ENCODE results near the gene XCL2.
"Not testable (repeated sequence)": the region's sequence is repeated elsewhere in the genome, so short reads cannot be mapped to it uniquely, and the experiment has no call there.

The XCL2 gene, protein sequence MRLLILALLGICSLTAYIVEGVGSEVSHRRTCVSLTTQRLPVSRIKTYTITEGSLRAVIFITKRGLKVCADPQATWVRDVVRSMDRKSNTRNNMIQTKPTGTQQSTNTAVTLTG

DNA sequence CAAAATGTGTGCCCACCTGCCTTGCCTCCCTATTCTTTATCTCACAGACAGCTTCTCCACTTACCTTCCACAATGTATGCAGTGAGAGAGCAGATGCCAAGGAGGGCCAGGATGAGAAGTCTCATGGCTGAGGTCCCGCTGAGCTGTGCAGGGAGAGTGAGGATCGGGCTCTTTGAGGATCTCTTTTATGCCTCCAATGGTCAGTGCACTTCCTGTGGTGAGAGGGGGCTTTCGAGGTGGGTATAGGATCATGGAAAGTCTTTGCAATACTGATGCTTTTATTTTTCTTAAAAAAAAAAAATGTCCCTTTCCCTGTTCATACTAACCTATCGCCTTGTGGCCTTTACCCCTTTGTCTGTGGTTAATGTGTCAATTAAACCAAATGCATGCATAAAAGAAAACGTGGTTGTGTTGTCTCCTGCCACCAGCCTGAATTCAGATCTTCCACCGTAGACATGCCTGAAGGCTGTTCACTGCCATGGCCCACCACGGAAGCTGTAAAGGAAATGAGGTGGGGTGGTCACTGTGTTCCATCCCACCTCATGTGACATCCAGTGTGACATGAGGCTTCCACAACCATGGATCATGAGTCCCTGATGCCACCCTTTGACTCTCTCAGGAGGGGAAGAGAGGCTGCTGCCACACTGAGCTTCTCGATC, at the start of gene XCL2:
Gene XCL2 (minus strand): TSS at position 158 of the 659 bp plus-strand sequence. CDS start 33 bp downstream, at position 125.
- DNase-seq, result not testable (repeated sequence)

GRCh38 chr1:168591641-168592250, 47.9 kb upstream of the XCL2 start:
- no peak for DNase-seq

- no peak for DNase-seq
These were observed 47.3 kb upstream of the XCL2 start for GRCh38 chr1:168591066-168591465.

DNA sequence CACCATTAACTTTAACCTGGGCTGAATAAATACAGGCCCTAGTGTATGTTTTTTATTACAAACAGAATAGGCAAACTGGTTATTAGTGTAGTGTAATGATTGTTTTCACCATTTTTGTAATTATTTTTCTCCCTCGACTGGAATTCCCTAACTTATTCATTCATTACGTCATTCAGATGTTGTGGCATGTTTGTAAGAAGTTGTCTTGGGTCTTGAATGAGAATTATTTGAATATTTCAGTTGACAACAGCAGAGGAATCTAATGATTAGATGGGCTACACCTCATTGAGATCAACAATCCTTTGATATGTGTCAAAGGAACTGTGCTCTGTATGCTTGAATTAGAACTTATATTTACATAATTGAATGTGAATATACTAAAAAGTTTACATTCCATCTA, 45.4 kb upstream of the XCL2 start:
- no peak for DNase-seq

DNA sequence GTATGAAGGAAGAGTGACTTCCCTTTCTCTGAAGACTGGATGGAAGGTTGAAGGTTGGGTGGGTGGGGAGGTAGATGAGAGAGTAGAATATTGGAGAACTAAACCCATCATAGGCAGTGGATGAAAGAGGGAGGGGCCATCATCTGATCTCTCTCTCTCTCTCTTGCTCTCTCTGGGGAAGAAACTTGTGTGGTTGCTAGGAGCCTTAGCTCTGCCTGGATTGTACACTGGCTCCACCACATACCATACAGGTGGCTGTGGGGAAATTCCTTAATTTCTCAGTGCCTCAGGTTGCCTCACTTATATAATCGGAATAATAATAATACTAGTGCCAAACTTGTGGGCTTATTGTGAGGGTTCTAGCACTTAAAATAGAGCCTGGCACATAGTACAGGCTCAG, 42.1 kb upstream of the XCL2 start:
- no peak for DNase-seq

DNA sequence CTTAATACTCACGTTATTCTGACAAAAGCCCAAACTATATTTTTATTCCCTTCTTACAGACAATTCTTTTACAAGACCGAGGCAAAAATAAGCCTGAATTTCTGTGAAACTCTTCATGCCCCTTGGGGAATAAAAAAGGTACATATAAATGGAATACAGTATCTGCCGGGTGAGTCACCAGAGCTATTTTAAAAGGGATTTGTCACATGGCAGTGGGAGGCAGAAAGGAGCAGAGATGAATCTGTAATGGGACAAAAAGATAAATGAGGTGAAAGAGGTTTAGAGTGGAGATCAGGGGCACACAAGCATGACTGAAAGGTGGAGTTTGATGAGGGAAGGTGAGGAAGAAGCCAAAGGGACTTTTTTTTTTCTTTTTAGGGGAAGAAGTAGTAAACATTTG, 41.4 kb upstream of the XCL2 start:
- DNase-seq, result no peak

DNA sequence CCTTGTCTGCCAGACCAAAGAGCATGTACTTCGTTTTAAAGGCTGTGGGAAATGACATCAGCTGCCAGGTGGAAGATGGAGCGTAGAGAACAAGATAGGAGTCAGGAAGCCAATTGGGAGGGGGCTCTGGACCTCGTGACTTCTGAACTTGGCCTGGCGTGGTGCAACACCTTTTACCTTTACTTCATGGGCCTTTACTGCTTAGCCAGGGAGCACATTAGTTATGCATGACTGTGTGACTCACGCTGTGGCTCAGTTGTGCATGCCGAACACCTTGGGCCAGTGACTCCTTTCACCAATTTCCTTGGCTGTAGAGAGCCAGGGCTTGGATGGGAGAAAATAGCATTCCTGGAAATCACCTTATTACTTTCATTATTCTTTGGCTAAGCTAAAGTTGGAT, 39.8 kb upstream of the XCL2 start:
- DNase-seq, result no peak

DNA sequence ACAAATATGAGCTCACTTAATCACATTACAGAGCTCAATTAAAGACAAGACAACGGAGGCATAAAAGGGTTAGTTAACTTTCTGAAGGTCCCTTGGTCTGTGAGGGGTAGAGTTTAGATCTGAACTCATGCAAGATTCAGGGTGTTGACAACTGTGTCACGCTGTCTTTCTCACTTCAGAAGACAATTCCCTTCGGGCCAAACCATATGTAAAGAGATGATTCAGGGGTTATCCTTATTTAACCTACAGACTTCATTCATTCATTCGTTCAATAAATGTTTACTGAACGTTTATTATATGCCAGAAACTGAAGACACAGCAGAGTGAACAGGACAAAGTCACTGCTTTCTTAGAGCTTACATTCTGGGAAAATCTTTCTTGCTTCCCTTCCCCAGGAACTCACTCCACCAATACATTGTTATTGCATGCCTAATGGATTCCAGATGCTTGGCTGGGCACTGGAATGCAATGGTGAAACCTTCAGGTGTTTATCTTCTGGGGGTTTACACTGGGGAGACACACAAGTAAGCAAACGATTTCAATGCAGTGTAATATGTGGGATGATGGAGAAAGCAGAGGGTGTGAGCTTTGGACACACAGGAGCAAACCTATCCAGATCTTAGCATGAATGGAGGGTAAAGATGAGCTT, 39.0 kb upstream of the XCL2 start:
- no peak for DNase-seq

DNA sequence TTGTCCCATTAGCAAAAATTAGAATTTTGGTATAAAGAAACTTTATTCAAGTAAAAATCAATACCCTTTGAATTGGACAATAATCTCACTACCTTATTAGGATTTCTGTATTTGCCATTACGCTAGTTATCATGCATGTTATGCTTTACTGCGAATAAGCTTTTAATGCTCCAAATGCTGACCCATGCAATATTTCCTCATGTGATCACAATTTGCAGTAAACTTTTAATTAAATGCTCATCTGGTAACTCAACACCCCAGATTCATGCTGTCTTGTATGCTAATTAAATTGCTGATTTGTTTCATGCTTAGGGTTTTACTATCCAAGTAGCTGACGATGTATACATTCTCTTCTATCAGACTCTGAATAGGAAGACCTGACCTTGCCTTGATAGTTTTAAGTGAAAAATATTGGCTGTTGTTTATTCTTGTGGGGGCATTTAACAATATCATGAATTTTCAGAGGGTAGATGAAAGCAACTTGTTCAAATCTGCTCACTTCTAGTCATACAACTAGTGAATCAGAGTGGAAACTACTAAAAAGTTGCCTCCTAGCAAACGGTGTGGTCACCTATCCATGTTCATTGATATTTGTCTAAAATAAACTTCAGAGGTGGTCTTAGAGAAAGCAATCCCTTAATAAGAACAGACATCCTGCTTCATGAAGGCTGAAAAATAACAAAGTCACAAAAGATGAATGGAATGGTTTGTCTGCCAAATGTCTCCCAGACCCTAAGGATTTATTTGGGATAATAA, 38.2 kb upstream of the XCL2 start:
- no peak for DNase-seq

DNA sequence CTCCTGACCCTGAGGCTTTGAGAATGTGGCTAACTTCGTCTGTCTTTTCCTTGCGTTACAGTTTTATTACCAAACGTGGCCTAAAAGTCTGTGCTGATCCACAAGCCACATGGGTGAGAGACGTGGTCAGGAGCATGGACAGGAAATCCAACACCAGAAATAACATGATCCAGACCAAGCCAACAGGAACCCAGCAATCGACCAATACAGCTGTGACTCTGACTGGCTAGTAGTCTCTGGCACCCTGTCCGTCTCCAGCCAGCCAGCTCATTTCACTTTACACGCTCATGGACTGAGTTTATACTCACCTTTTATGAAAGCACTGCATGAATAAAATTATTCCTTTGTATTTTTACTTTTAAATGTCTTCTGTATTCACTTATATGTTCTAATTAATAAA, 37.2 kb upstream of the XCL2 start:
- DNase-seq, result not testable (repeated sequence)

DNA sequence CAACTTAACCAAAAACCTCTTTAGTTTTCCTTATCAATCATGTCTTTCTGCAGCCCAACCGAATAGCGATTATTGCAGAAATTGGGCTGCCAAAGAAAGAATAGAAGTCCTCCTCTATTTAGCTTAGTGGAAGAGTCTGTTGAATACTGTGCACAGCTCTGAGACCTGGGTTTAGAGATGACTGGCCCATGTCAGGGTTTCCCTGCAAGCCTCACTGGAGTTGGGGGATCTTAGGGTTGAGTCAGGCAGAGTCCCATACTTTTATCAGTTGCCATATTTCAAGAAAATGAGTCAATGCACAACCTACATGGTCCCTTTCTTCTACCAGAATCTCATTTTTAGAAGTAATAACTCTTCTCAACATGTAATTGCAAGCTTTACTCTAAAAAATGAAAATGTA, 36.5 kb upstream of the XCL2 start:
- DNase-seq, result not testable (repeated sequence)

DNA sequence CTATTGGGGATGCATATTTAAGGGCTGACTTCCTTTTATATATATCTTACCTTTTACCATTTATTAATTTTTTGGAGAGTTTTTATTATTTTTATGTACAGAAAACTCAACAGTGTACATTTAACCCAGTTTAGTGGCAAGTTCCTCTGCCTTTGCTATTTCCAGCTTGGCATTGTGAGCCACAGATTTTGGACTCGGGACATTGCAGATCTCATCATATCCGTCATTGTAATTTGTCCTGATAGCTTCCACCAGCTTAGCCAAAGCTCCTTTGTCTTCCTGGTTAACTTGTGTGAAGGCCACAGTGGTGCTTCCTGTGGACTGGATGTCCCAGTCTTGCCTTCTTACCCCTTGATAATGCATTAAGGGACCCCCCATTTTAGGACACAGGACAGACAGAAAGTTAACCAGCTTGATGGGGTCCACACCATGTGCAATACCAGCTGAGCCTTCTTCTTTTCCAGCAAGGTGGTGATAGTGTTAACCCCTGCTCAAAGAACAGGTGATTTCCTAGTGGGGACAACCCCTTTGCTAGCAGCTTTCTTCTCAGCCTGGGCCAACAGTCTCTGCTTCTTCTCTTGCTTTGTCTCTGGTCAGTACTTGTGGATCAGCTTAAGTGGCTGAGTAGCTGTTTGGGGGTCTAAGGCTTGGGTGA, 34.9 kb upstream of the XCL2 start:
- DNase-seq, result not testable (repeated sequence)

- DNase-seq, result peak; percentile 15
These were observed 32.5 kb upstream of the XCL2 start, which contains the start of gene XCL1 for GRCh38 chr1:168576245-168576688. Gene XCL1, plus strand, starts transcription at chr1:168576605. Its CDS starts 33 bp downstream, at chr1:168576638.

- DNase-seq, result peak; percentile 58
These were observed 30.4 kb upstream of the XCL2 start for GRCh38 chr1:168574234-168574633.

- no peak for DNase-seq
These were observed 28.8 kb upstream of the XCL2 start for GRCh38 chr1:168572633-168573032.

DNA sequence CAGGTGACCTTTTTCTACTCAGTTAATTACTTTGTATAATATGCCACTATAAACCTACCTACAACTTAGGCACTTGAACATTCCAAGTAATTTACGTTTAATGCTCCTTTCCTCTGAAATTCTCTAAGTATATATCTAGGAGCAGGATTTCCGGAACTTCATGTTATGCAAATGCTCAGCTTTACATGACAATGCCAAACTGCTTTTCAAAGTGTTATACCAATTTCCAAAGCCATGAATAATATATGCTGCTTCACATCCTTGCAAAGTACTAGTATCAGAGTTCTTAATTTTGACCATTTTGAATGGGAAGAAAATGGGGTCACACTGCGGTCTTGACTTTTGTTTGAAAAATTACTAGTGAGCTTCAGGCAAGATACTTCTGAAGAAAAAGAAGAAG, 26.9 kb upstream of the XCL2 start:
- DNase-seq, result no peak

GRCh38 chr1:168568346-168568745, 24.5 kb upstream of the XCL2 start:
- no peak for DNase-seq

- no peak for DNase-seq
These were observed 23.8 kb upstream of the XCL2 start for GRCh38 chr1:168567568-168567967.

DNA sequence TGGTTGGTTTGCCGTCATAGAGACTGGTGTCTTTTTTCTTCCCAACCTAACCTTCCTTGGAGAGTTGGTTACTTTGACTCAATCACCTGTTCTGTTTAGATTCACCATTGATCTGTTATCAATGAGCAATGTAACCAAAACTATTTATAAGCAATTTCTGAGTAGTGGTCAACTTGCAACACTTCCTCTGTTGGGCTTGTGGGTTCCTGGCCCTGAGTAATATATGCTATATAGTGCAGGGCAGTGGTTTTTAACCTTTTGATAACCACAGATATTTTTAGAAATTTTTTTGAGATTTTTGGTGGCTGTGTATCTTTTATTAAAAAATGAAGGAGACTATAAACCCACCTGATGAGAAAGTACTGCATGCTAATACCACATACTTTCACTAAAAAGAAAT, 23.2 kb upstream of the XCL2 start:
- DNase-seq, result no peak

- DNase-seq, result no peak
These were observed 22.0 kb upstream of the XCL2 start for GRCh38 chr1:168565825-168566224.

- DNase-seq, result no peak
These were observed 18.2 kb upstream of the XCL2 start for GRCh38 chr1:168561989-168562388.

GRCh38 chr1:168560370-168560769, 16.6 kb upstream of the XCL2 start:
- DNase-seq, result no peak

GRCh38 chr1:168556647-168557046, 12.8 kb upstream of the XCL2 start:
- DNase-seq, result no peak
